GM19193 (cell line): Measurements from ENCODE around the gene NAA35.

Experiments
- POLR2A ChIP-seq: IDR thresholded peaks from 4 replicates; pipeline ENCODE4 v1.6.1; 2011; ENCODE audit not compliant: insufficient read depth, insufficient read length; ENCODE audit errors: extremely low read depth

NAA35 gene

DNA sequence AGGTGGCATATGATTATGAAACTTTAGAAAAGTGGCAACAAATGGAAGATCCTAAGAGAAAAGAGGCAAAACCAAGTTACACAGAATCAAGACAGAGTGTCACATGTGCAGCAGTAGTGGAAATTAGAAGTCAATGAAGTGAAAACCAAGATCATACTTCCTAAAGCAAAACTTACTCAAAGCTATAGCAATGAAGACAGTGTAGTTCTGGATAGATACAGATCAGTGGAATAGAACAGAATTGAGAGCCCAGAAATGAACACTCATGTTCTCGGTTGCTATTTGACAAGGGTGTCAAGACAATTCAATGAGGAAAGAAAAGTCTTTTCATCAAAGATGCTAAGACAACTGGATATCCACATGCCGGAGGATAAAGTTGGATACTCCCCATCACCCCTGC lies 43.5 kb downstream of the NAA35 start:
- TF ChIP-seq POLR2A = no peak

- no peak for TF ChIP-seq POLR2A
Observed at GRCh38 chr9:85987236-85987635, 46.3 kb downstream of the NAA35 start.

- no peak for TF ChIP-seq POLR2A
Observed at GRCh38 chr9:85994191-85994590, 53.2 kb downstream of the NAA35 start.

DNA sequence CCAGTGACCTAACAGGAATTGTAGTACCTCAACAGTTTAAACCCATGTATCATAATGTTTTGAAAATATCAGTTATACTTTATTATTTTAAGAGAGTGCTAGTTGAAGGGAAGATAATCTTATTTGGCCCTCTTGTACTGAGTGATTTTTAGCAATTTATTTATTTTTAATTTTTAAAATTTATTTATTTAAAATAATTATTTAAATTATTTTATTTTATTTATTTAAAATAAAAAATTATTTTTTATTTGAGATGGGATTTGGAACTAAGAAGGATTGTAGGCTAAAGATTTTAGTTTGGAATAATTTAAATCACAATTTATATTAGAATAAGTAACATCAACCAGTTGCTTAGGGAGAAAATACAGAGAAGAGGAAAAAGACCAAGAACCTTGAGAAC lies 54.2 kb downstream of the NAA35 start:
- no peak for TF ChIP-seq POLR2A

GRCh38 chr9:85995599-85995998 lies 54.7 kb downstream of the NAA35 start:
- TF ChIP-seq POLR2A = no peak

- no peak for TF ChIP-seq POLR2A
Observed at GRCh38 chr9:86005253-86005775, 64.4 kb downstream of the NAA35 start.

GRCh38 chr9:86009133-86009532 lies 68.2 kb downstream of the NAA35 start:
- no peak for TF ChIP-seq POLR2A

- no peak for TF ChIP-seq POLR2A
Observed at GRCh38 chr9:86020731-86021130, 79.8 kb downstream of the NAA35 start.

GRCh38 chr9:86021166-86021565 lies 80.2 kb downstream of the NAA35 start:
- no peak for TF ChIP-seq POLR2A

DNA sequence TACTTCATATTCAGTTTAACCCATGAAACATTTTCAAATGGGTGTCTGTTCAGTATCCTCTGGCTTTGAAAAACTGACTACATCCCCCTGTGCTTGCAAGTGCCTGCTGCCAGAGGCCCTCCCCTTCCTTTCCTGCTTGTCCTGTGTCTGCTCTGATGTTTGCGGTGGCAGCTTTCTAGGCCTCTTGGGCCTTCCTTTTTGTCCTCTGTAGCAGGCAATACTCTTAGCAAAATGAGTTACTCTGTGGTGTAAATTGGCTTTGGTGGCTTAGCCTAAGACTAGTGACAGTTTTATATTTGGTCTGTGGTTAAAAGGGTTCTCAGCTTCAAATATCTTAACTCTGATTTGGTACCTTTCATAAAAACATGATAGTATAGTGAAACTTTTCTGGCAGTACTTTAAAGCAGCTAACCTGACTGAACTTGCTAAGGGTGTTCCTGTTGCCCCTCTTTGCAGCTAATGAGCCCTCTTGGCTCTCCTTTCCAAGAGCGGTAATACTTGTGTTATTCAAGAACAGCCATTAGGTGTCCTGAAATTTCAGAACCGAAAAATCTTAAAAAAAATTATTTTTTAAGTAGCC lies 81.8 kb downstream of the NAA35 start:
- no peak for TF ChIP-seq POLR2A

DNA sequence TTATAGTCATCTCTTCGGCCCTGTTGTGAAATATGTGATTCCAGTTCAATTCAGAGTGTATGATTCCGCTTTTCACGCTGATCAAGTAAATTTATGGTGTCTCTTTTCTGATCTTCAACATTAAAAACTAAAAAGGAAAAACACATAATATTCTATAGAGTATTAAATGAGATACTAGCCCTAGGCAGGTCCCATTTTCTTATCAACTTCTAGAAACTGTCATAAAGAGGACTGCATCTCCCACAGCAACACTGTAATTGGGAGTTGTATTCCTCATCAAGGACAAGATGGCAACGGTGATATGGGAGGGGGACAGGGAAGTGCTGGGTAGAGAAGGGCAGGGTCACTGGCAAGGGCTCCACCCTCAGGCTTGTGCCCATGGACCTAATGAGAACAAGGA lies 86.8 kb downstream of the NAA35 start:
- no peak for TF ChIP-seq POLR2A

DNA sequence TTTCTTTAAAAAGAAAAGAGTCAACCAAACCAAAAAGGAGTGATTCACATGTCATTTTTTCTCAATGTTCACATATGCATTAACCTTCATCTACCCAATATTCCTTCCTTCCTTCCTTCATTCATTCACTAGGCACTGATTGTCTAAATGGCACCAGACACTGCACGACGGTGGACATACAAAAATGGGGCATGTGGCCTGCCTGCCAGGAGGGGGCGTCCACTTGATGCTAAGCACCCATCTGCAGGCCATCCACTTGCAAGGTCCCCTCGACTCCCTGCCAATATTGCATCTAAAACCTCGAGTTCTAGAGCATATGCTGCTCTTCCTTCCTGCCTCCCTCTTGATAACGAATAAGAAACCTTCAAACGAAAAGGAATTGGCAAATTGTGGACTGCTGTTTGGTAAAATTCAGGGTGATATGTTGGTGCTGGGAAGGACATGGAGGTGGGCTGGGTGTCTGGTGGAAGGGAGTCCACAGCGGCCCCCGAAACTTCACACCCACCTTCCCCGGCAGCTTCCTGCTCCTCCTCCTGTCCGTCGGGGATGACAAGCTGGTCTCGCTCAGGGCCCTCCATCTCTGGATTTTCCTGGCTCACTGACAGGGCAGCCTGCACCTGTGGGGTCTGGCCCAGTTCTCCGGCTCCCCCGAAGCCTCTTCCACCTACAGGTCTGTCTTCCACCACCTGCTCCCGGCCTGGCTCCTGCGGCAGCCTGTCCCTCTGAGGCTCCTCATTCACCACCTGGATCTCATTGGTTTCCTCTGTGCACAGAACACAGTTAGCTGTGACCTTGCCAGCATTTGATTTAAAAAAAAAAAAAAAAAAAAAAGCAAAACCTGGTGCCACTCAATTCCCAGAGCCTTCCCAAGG lies 94.2 kb downstream of the NAA35 start:
- no peak for TF ChIP-seq POLR2A

GRCh38 chr9:86035827-86036440 lies 95.0 kb downstream of the NAA35 start:
- no peak for TF ChIP-seq POLR2A

DNA sequence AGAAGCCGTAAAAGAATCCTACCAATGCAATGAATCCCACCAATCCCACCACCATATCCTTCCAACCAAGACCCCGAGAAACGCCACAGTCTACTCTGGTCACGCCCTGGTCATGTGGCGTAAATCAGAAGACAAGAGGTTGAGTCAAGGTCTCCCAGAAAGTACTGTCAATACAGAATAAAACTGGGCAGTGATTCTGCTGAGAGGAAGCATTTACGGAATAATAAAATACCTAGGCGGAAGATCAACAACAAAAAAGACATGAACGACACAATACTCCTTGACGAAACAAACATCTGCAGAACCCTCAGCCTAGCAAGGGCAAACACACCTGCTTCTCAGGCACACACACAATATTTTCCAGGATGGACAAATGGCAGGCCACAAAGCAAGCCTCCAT lies 95.6 kb downstream of the NAA35 start:
- no peak for TF ChIP-seq POLR2A

- no peak for TF ChIP-seq POLR2A
Observed at GRCh38 chr9:86039991-86040860, 99.3 kb downstream of the NAA35 start.
